Measurements from ENCODE around the gene DENND5A.

The DENND5A gene

GRCh38 chr11:9265211-9266131, at the start of gene DENND5A:
Gene DENND5A (minus strand): TSS chr11:9265350. CDS start chr11:9265069, 281 bp downstream.
- Histone ChIP-seq H3K27ac (ENCODE audit: low read depth, low read length) (peak within 1 kb of the TSS; percentile 85; the same call in 1 of the 2 replicates), H3K9ac (ENCODE audit: low read length) (peak within 1 kb of the TSS; percentile 92), H3K27me3 (ENCODE audit: control insufficient read depth, insufficient read depth, low read length) (no peaks in the 10 kb centered on the region), H3K9me3 (ENCODE audit: control insufficient read depth, insufficient read depth, low read depth, low read length) (no peaks in the 10 kb centered on the region), H3K36me3 (ENCODE audit: control insufficient read depth, insufficient read depth, low read length) (no peaks in the 10 kb centered on the region), H3K4me3 (ENCODE audit: low read depth, low read length) (peak within 1 kb of the TSS; percentile 73), H3K4me1 (ENCODE audit: control insufficient read depth, insufficient read depth, low read length) (peaks cover 24% of the 10 kb centered on the region)

- Histone ChIP-seq H3K27ac (ENCODE audit: low read depth, low read length) (peak within 1 kb of the TSS; percentile 96), H3K4me1 (ENCODE audit: control insufficient read depth, insufficient read depth, low read length) (peaks cover 32% of the 10 kb centered on the region), H3K27me3 (ENCODE audit: control insufficient read depth, insufficient read depth, low read length) (no peaks in the 10 kb centered on the region), H3K9me3 (ENCODE audit: control insufficient read depth, insufficient read depth, low read depth, low read length) (no peaks in the 10 kb centered on the region), H3K4me3 (ENCODE audit: low read depth, low read length) (peak within 1 kb of the TSS; percentile 90), H3K9ac (ENCODE audit: low read length) (peak within 1 kb of the TSS; percentile 95), H3K36me3 (ENCODE audit: control insufficient read depth, insufficient read depth, low read length) (peaks cover 10% of the 10 kb centered on the region; the same call in 1 of the 2 replicates)
Observed at GRCh38 chr11:9314291-9315077, 49.3 kb upstream of the DENND5A start, which contains the start of gene TMEM41B. Gene TMEM41B (minus strand): TSS chr11:9314593. CDS start chr11:9314441, 152 bp downstream.

GRCh38 chr11:9313648-9314290, 48.6 kb upstream of the DENND5A start:
- peak overlapping the region; percentile 96 for H3K27ac ChIP-seq (ENCODE audit: low read depth, low read length)
- H3K4me3 ChIP-seq (ENCODE audit: low read depth, low read length): peak overlapping the region; percentile 90
- peaks cover 26% of the 10 kb centered on the region for H3K4me1 ChIP-seq (ENCODE audit: control insufficient read depth, insufficient read depth, low read length)
- no peaks in the 10 kb centered on the region; the same call in 1 of the 2 replicates for H3K9me3 ChIP-seq (ENCODE audit: control insufficient read depth, insufficient read depth, low read depth, low read length)
- peak overlapping the region; percentile 92 for H3K9ac ChIP-seq (ENCODE audit: low read length)
- H3K27me3 ChIP-seq (ENCODE audit: control insufficient read depth, insufficient read depth, low read length): no peaks in the 10 kb centered on the region
- peaks cover 10% of the 10 kb centered on the region; the same call in 1 of the 2 replicates for H3K36me3 ChIP-seq (ENCODE audit: control insufficient read depth, insufficient read depth, low read length)

GRCh38 chr11:9310485-9311090, 45.4 kb upstream of the DENND5A start:
- peaks cover 14% of the 10 kb centered on the region for H3K4me1 ChIP-seq (ENCODE audit: control insufficient read depth, insufficient read depth, low read length)
- no peak overlapping the region for H3K9ac ChIP-seq (ENCODE audit: low read length)
- H3K36me3 ChIP-seq (ENCODE audit: control insufficient read depth, insufficient read depth, low read length): peaks cover 14% of the 10 kb centered on the region; the same call in 1 of the 2 replicates

GRCh38 chr11:9304178-9304577, 39.0 kb upstream of the DENND5A start:
- H3K27me3 ChIP-seq (ENCODE audit: control insufficient read depth, insufficient read depth, low read length): no peaks in the 10 kb centered on the region
- H3K9ac ChIP-seq (ENCODE audit: low read length): no peak overlapping the region

More at GRCh38 chr11:9310485-9311090, 45.4 kb upstream of the DENND5A start:
- H3K27ac ChIP-seq (ENCODE audit: low read depth, low read length): no peak overlapping the region
- no peak overlapping the region for H3K4me3 ChIP-seq (ENCODE audit: low read depth, low read length)
- H3K9me3 ChIP-seq (ENCODE audit: control insufficient read depth, insufficient read depth, low read depth, low read length): no peaks in the 10 kb centered on the region; the same call in 1 of the 2 replicates
- no peaks in the 10 kb centered on the region for H3K27me3 ChIP-seq (ENCODE audit: control insufficient read depth, insufficient read depth, low read length)

GRCh38 chr11:9302448-9302847, 37.3 kb upstream of the DENND5A start:
- Histone ChIP-seq H3K27ac (ENCODE audit: low read depth, low read length) (no peak overlapping the region), H3K9ac (ENCODE audit: low read length) (no peak overlapping the region), H3K4me3 (ENCODE audit: low read depth, low read length) (no peak overlapping the region), H3K4me1 (ENCODE audit: control insufficient read depth, insufficient read depth, low read length) (0 out of 2 replicates have a peak, but pooled peaks cover 4% of the 10 kb centered on the region), H3K27me3 (ENCODE audit: control insufficient read depth, insufficient read depth, low read length) (no peaks in the 10 kb centered on the region), H3K9me3 (ENCODE audit: control insufficient read depth, insufficient read depth, low read depth, low read length) (no peaks in the 10 kb centered on the region), H3K36me3 (ENCODE audit: control insufficient read depth, insufficient read depth, low read length) (peaks cover 9% of the 10 kb centered on the region)

More at GRCh38 chr11:9304178-9304577, 39.0 kb upstream of the DENND5A start:
- Histone ChIP-seq H3K27ac (ENCODE audit: low read depth, low read length) (no peak overlapping the region), H3K4me3 (ENCODE audit: low read depth, low read length) (no peak overlapping the region), H3K9me3 (ENCODE audit: control insufficient read depth, insufficient read depth, low read depth, low read length) (no peaks in the 10 kb centered on the region; the same call in 1 of the 2 replicates), H3K36me3 (ENCODE audit: control insufficient read depth, insufficient read depth, low read length) (peaks cover 5% of the 10 kb centered on the region; the same call in 1 of the 2 replicates), H3K4me1 (ENCODE audit: control insufficient read depth, insufficient read depth, low read length) (0 out of 2 replicates have a peak, but pooled peaks cover 4% of the 10 kb centered on the region)

GRCh38 chr11:9301720-9302119, 36.6 kb upstream of the DENND5A start:
- no peak overlapping the region for H3K9ac ChIP-seq (ENCODE audit: low read length)
- no peaks in the 10 kb centered on the region for H3K9me3 ChIP-seq (ENCODE audit: control insufficient read depth, insufficient read depth, low read depth, low read length)
- 0 out of 2 replicates have a peak, but pooled peaks cover 4% of the 10 kb centered on the region for H3K4me1 ChIP-seq (ENCODE audit: control insufficient read depth, insufficient read depth, low read length)
- H3K36me3 ChIP-seq (ENCODE audit: control insufficient read depth, insufficient read depth, low read length): peaks cover 11% of the 10 kb centered on the region
- H3K27me3 ChIP-seq (ENCODE audit: control insufficient read depth, insufficient read depth, low read length): no peaks in the 10 kb centered on the region
- no peak overlapping the region for H3K27ac ChIP-seq (ENCODE audit: low read depth, low read length)
- H3K4me3 ChIP-seq (ENCODE audit: low read depth, low read length): no peak overlapping the region

- no peak overlapping the region for H3K27ac ChIP-seq (ENCODE audit: low read depth, low read length)
- H3K36me3 ChIP-seq (ENCODE audit: control insufficient read depth, insufficient read depth, low read length): peaks cover 59% of the 10 kb centered on the region
- no peaks in the 10 kb centered on the region for H3K27me3 ChIP-seq (ENCODE audit: control insufficient read depth, insufficient read depth, low read length)
- no peak overlapping the region for H3K4me3 ChIP-seq (ENCODE audit: low read depth, low read length)
- H3K9me3 ChIP-seq (ENCODE audit: control insufficient read depth, insufficient read depth, low read depth, low read length): no peaks in the 10 kb centered on the region
- no peaks in the 10 kb centered on the region for H3K4me1 ChIP-seq (ENCODE audit: control insufficient read depth, insufficient read depth, low read length)
- no peak overlapping the region for H3K9ac ChIP-seq (ENCODE audit: low read length)
Observed at GRCh38 chr11:9293646-9294045, 28.5 kb upstream of the DENND5A start.

GRCh38 chr11:9285850-9286587, 20.9 kb upstream of the DENND5A start:
- H3K9ac ChIP-seq (ENCODE audit: low read length): no peak overlapping the region
- H3K27me3 ChIP-seq (ENCODE audit: control insufficient read depth, insufficient read depth, low read length): no peaks in the 10 kb centered on the region
- peaks cover 64% of the 10 kb centered on the region for H3K36me3 ChIP-seq (ENCODE audit: control insufficient read depth, insufficient read depth, low read length)

More at GRCh38 chr11:9285850-9286587, 20.9 kb upstream of the DENND5A start:
- H3K4me1 ChIP-seq (ENCODE audit: control insufficient read depth, insufficient read depth, low read length): no peaks in the 10 kb centered on the region
- H3K27ac ChIP-seq (ENCODE audit: low read depth, low read length): no peak overlapping the region
- no peak overlapping the region for H3K4me3 ChIP-seq (ENCODE audit: low read depth, low read length)
- H3K9me3 ChIP-seq (ENCODE audit: control insufficient read depth, insufficient read depth, low read depth, low read length): no peaks in the 10 kb centered on the region

Measured in HUES6 (cell line).